K562 (cell line): ENCODE results near the gene LRP1B. TPM values are rescaled to one million over a fixed set of nuclear protein-coding genes. Genes with fewer than 3 reads are reported as not detected.

ENCODE experiments used
- ATAC-seq: fragments of 200-7000 bp; cut with Tn5 transposase; 3 replicates; pipeline ENCODE4 v1.9.1; 2020; ENCODE audit warnings: moderate library complexity
- BruUV-seq: library from RNA; stranded (reverse); fragments of 400-500 nt; replicated peaks from 2 replicates; lab custom pipeline; 2021; lab: Mats Ljungman, UMichigan
- CTCF ChIA-PET: fragments of 300-600 bp; formaldehyde crosslinking; extraction: SDS; loops from one replicate; lab custom pipeline; 2021; ENCODE audit warnings: low intra/inter-chr PET ratio; lab: Yijun Ruan, JAX
- POLR2A ChIA-PET: fragments of 300-600, 350-650 bp; sonication (Branson Sonifier 250); formaldehyde crosslinking; extraction: SDS; loops from one replicate; lab custom pipeline; 2021; ENCODE audit warnings: antibody characterized with exemption, inconsistent platforms; lab: Yijun Ruan, JAX
- DNase-seq, 4 experiments: peaks; one replicate each; pipeline versions ENCODE4 v3.0.0 to v3.0.0-alpha.2; 2011 to 2018; ENCODE audit warnings: low spot score in 3 of 4, mixed read lengths in 3 of 4; ENCODE audit errors: extremely low read depth in 1 of 4
- FAIRE-seq: peaks from 2 replicates; lab custom pipeline; 2011; peaks lifted over from hg19 to GRCh38; lab: Jason Lieb, UNC
- H2AFZ ChIP-seq: 2 replicates; pipeline ENCODE4 v1.6.0; 2011; ENCODE audit warnings: low read depth, low read length, control low read depth, inconsistent platforms
- H3K27ac ChIP-seq: fragments of 200-600 bp; 3 replicates; pipeline ENCODE4 v1.8.0; 2011; ENCODE audit warnings: low read depth, mild to moderate bottlenecking, control low read depth, inconsistent platforms, low read length, moderate library complexity, mixed read lengths; ENCODE audit errors: extremely low read depth
- H3K27me3 ChIP-seq, 2 experiments: fragments of 300-600 bp in 1 of 2; 2 replicates in 1 of 2; 3 replicates in 1 of 2; pipeline versions ENCODE4 v1.6.0 to v1.8.0; 2011; ENCODE audit warnings: inconsistent platforms in 2 of 2, low read length in 2 of 2, mild to moderate bottlenecking in 1 of 2, mixed read lengths in 1 of 2, moderate library complexity in 1 of 2; ENCODE audit not compliant: control insufficient read depth in 2 of 2, insufficient read depth in 2 of 2
- H3K36me3 ChIP-seq: fragments of 300-600 bp; 3 replicates; pipeline ENCODE4 v1.8.0; 2011; ENCODE audit warnings: mild to moderate bottlenecking, low read length, inconsistent platforms; ENCODE audit not compliant: control insufficient read depth, insufficient read depth
- H3K4me1 ChIP-seq, 2 experiments: fragments of 200-600 bp in 1 of 2; replicated peaks in 1 of 2; 2 replicates in 1 of 2; 3 replicates in 1 of 2; pipeline versions ENCODE4 v1.5.1 to v1.8.0; 2011; ENCODE audit warnings: inconsistent platforms in 2 of 2, low read length in 2 of 2, mild to moderate bottlenecking in 1 of 2, mixed read lengths in 1 of 2, moderate library complexity in 1 of 2; ENCODE audit not compliant: control insufficient read depth in 2 of 2, insufficient read depth in 2 of 2
- H3K4me2 ChIP-seq: 2 replicates; pipeline ENCODE4 v1.6.1; 2011; ENCODE audit warnings: low read length, control low read depth, inconsistent platforms, mixed read lengths; ENCODE audit not compliant: insufficient read depth
- H3K4me3 ChIP-seq: fragments of 200-600 bp; sonication (generic), shearing (Covaris generic); 2 replicates; pipeline ENCODE4 v1.5.1; 2016; ENCODE audit warnings: control low read depth, inconsistent platforms
- H3K79me2 ChIP-seq: fragments of 200-600 bp; 3 replicates; pipeline ENCODE4 v1.8.0; 2011; ENCODE audit warnings: low read length, inconsistent platforms; ENCODE audit not compliant: control insufficient read depth, insufficient read depth
- H3K9ac ChIP-seq, 2 experiments: 2 replicates each; pipeline versions ENCODE4 v1.6.0 to v1.6.1; 2011; ENCODE audit warnings: low read depth in 2 of 2, low read length in 2 of 2, control low read depth in 1 of 2, inconsistent platforms in 1 of 2, mild to moderate bottlenecking in 1 of 2, mixed read lengths in 1 of 2; ENCODE audit not compliant: insufficient read depth in 1 of 2
- H3K9me1 ChIP-seq: one replicate; pipeline ENCODE4 v1.6.0; 2011; ENCODE audit warnings: inconsistent platforms, mild to moderate bottlenecking, low read length, moderate library complexity; ENCODE audit not compliant: control insufficient read depth, insufficient read depth
- H3K9me3 ChIP-seq: replicated peaks from 2 replicates; pipeline ENCODE4 v1.5.1; 2011; ENCODE audit warnings: low read depth, low read length, inconsistent platforms; ENCODE audit not compliant: control insufficient read depth, insufficient read depth
- H4K20me1 ChIP-seq: replicated peaks from 2 replicates; pipeline ENCODE4 v1.6.1; 2011; ENCODE audit warnings: low read length, inconsistent platforms, mixed read lengths; ENCODE audit not compliant: control insufficient read depth, insufficient read depth
- BHLHE40 ChIP-seq: IDR thresholded peaks from 2 replicates; pipeline ENCODE4 v1.6.1; 2011; ENCODE audit warnings: low read length, improper control_type of control experiment
- CHD4 ChIP-seq: fragments of 200-600 bp; sonication (generic); IDR thresholded peaks from 3 replicates; pipeline ENCODE4 v1.6.1; 2012; ENCODE audit warnings: low read depth, mild to moderate bottlenecking, mixed read lengths, low read length, inconsistent platforms; ENCODE audit not compliant: insufficient read depth, insufficient replicate concordance, poor library complexity, severe bottlenecking
- JUN ChIP-seq, 2 experiments: sonication (generic) in 1 of 2; formaldehyde crosslinking in 1 of 2; IDR thresholded peaks; 2 replicates each; pipeline versions ENCODE4 v1.6.1 to v1.8.0; 2012 to 2022; ENCODE audit warnings: borderline replicate concordance in 2 of 2, mild to moderate bottlenecking in 2 of 2, improper control_type of control experiment in 1 of 2, low read depth in 1 of 2, low read length in 1 of 2, missing genetic modification reagents in 1 of 2
- MED1 ChIP-seq: sonication (generic); formaldehyde crosslinking; IDR thresholded peaks from 2 replicates; pipeline ENCODE4 v1.8.1; 2023; ENCODE audit warnings: missing genetic modification reagents, borderline replicate concordance
- MTA3 ChIP-seq: fragments of 450-650 bp; formaldehyde crosslinking; IDR thresholded peaks from 2 replicates; pipeline ENCODE4 v1.6.1; 2017; ENCODE audit warnings: mild to moderate bottlenecking, borderline replicate concordance
- NBN ChIP-seq: fragments of 450-650 bp; IDR thresholded peaks from 2 replicates; pipeline ENCODE4 v1.6.1; 2016; ENCODE audit warnings: low read depth, mild to moderate bottlenecking
- POLR2AphosphoS5 ChIP-seq: IDR thresholded peaks from 2 replicates; pipeline ENCODE4 v1.6.1; 2011; ENCODE audit warnings: mild to moderate bottlenecking, low read depth, low read length, moderate library complexity; ENCODE audit not compliant: control insufficient read depth, insufficient read depth
- POLR3A ChIP-seq: IDR thresholded peaks from 2 replicates; pipeline ENCODE4 v1.6.1; 2011; ENCODE audit warnings: borderline replicate concordance, mild to moderate bottlenecking, moderate library complexity; ENCODE audit not compliant: insufficient read length, insufficient read depth; ENCODE audit errors: extremely low read depth
- PPARD ChIP-seq: fragments of 250-450 bp; sonication (Bioruptor Pico); IDR thresholded peaks from 2 replicates; pipeline ENCODE4 v1.8.0; 2022; ENCODE audit warnings: inconsistent platforms, mild to moderate bottlenecking, moderate library complexity
- WHSC1 ChIP-seq: IDR thresholded peaks from one replicate; pipeline ENCODE4 v1.6.1; 2012; ENCODE audit warnings: low read length, control low read depth, inconsistent platforms
- ZNF165 ChIP-seq: fragments of 250-450 bp; sonication (Bioruptor Pico); IDR thresholded peaks from 2 replicates; pipeline ENCODE4 v1.4.0; 2020; ENCODE audit warnings: borderline replicate concordance
- ZNF197 ChIP-seq: fragments of 200-800 bp; sonication (Bioruptor generic); IDR thresholded peaks from 2 replicates; pipeline ENCODE4 v1.6.1; 2016; ENCODE audit warnings: low read depth, missing genetic modification characterization, missing compliant biosample characterization
- WGBS: fragments of 100-300 bp; shearing (Covaris generic); methylation state at CpG from one replicate; pipeline ENCODE4 v1.1.6; 2016; ENCODE audit warnings: low coverage, mixed read lengths; ENCODE audit not compliant: insufficient coverage; ENCODE audit errors: missing lambda C conversion rate; 5-methylcytosine and 5-hydroxymethylcytosine counted together
- in situ Hi-C: fragments of 300-500 bp; cut with MboI; formaldehyde crosslinking; loops from 4 replicates; pipeline ENCODE4 v1.15.0; 2018; ENCODE audit warnings: inconsistent platforms, mixed read lengths
- intact Hi-C: fragments of 100-400 bp; cut with micrococcal nuclease; formaldehyde crosslinking; loops from 2 replicates; pipeline ENCODE4 v1.14.2; 2022
- polyA plus RNA-seq, 8 experiments: library from polyadenylated mRNA; depleted of rRNA in 4 of 8; stranded (reverse) in 5 of 8; unstranded in 3 of 8; fragments of >200 nt; fragmentation: Nextera tagmentation in 2 of 8; fragmentation: Illumina TruSeq in 1 of 8; extraction: Ambion mirVana in 2 of 8; extraction: Trizol in 1 of 8; gene quantifications; 2 replicates each; pipeline versions ENCODE4 v1.2.1 to v1.2.3, GENCODE V29; 2011 to 2014; ENCODE audit warnings: inconsistent platforms in 1 of 8, missing spikeins in 1 of 8
- total RNA-seq, 7 experiments: library from RNA; depleted of rRNA in 6 of 7; stranded (reverse); fragments of >200 nt in 6 of 7; fragmentation: Illumina TruSeq in 2 of 7; extraction: Trizol in 2 of 7; gene quantifications; 2 replicates each; pipeline versions ENCODE4 v1.2.1 to v1.2.3, GENCODE V29; 2011 to 2021; ENCODE audit warnings: low replicate concordance in 1 of 7
- TF ChIP-seq, protein P1 (sequence below): fragments of 250-450 bp; sonication (Bioruptor Pico); IDR thresholded peaks from 2 replicates; pipeline ENCODE4 v1.8.0; 2022; ENCODE audit warnings: moderate library complexity, mild to moderate bottlenecking, inconsistent platforms
- TF ChIP-seq, protein P2 (sequence below): sonication (generic); formaldehyde crosslinking; IDR thresholded peaks from 2 replicates; pipeline ENCODE4 v1.9.0; 2022; ENCODE audit warnings: mild to moderate bottlenecking, missing genetic modification reagents
- TF ChIP-seq, protein P3 (sequence below): fragments of 150-350 bp; conservative IDR thresholded peaks from 2 replicates; pipeline ENCODE4 v1.6.1; 2014; ENCODE audit warnings: low read length
- TF ChIP-seq, protein P4 (sequence below): fragments of 250-450 bp; sonication (Bioruptor Pico); IDR thresholded peaks from 2 replicates; pipeline ENCODE4 v1.9.0; 2021; ENCODE audit warnings: mild to moderate bottlenecking

LRP1B gene
- total and polyA plus RNA-seq, 9 of the 15 experiments (the other 6 are each of a cell fraction or from before 2014, with no cell fraction given), result not detected

DNA sequence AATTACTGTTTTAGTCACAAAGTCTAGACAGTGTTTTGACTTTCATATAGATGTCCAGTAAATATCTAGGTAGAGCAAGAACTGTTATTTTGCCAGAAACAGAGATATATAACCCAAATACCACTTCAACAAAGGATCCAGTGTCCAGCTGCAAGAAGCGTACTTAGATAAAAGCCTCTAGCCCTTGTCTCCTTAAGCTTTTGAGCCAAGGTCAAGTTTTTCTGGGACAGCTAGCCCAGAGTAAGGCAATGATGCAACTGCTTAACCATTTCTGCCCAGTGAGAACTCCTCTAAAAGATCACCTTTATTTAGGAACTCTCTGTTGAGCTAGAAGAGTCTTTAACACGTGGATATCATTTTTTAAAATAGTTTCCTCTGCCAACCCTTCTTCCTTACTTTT, 1925.7 kb downstream of the LRP1B start (continued):
- TF ChIP-seq POLR3A, result no peak

DNA sequence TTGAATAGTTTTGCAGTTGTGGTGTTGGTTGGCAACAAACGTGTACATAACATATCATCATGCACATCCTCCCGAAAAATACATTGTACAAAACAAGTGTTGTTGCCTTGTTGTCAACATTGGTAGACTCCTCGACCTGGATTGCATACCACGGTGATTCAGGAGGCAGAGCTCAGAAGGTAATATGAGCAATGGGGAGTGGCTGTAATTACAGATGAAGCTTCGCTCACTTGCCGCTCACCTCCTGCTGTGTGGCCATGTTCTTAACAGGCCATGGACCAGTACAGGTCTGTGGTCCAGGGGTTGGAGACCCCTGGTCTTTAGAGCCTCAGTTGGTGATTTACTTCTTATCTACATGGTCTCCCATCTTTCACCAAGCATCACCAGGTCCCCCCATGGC, 1927.5 kb downstream of the LRP1B start:
- H3K9me3 ChIP-seq, result no peaks in the 10 kb centered on the region
- H3K27me3 ChIP-seq, result no peaks in the 10 kb centered on the region
- BruUV-seq, result no TSS peak
- no peak overlapping the region for H2AFZ ChIP-seq
- H3K4me3 ChIP-seq, result no peak overlapping the region
- H3K79me2 ChIP-seq, result no peaks in the 10 kb centered on the region
- no peak for DNase-seq
- H3K36me3 ChIP-seq, result no peaks in the 10 kb centered on the region
- H3K4me1 ChIP-seq, result no peaks in the 10 kb centered on the region
- WGBS, result 2% methylated on average over 6 of the region's 6 CpGs
- FAIRE-seq, result no peak
- POLR2A ChIA-PET, result no interaction called here
- H3K9ac ChIP-seq, result no peak overlapping the region
- in situ Hi-C loops, result no loop called here
- no peaks in the 10 kb centered on the region for H4K20me1 ChIP-seq
- no peak for ATAC-seq
- CTCF ChIA-PET, result no interaction called here
- no peaks in the 10 kb centered on the region for H3K9me1 ChIP-seq
- intact Hi-C loops, result no loop called here
- no peak overlapping the region for H3K27ac ChIP-seq
- no peak overlapping the region for H3K4me2 ChIP-seq
- no peak for TF ChIP-seq ZNF165
- TF ChIP-seq, protein P1, sequence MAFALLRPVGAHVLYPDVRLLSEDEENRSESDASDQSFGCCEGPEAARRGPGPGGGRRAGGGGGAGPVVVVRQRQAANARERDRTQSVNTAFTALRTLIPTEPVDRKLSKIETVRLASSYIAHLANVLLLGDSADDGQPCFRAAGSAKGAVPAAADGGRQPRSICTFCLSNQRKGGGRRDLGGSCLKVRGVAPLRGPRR (CRISPR knock-in tag), result no peak
- TF ChIP-seq MTA3, result no peak
- no peak for TF ChIP-seq ZNF197 (CRISPR knock-in tag)
- TF ChIP-seq, protein P2, sequence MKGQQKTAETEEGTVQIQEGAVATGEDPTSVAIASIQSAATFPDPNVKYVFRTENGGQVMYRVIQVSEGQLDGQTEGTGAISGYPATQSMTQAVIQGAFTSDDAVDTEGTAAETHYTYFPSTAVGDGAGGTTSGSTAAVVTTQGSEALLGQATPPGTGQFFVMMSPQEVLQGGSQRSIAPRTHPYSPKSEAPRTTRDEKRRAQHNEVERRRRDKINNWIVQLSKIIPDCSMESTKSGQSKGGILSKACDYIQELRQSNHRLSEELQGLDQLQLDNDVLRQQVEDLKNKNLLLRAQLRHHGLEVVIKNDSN (CRISPR knock-in tag), result no peak
- no peak for TF ChIP-seq MED1
- TF ChIP-seq BHLHE40, result no peak
- TF ChIP-seq, protein P3, sequence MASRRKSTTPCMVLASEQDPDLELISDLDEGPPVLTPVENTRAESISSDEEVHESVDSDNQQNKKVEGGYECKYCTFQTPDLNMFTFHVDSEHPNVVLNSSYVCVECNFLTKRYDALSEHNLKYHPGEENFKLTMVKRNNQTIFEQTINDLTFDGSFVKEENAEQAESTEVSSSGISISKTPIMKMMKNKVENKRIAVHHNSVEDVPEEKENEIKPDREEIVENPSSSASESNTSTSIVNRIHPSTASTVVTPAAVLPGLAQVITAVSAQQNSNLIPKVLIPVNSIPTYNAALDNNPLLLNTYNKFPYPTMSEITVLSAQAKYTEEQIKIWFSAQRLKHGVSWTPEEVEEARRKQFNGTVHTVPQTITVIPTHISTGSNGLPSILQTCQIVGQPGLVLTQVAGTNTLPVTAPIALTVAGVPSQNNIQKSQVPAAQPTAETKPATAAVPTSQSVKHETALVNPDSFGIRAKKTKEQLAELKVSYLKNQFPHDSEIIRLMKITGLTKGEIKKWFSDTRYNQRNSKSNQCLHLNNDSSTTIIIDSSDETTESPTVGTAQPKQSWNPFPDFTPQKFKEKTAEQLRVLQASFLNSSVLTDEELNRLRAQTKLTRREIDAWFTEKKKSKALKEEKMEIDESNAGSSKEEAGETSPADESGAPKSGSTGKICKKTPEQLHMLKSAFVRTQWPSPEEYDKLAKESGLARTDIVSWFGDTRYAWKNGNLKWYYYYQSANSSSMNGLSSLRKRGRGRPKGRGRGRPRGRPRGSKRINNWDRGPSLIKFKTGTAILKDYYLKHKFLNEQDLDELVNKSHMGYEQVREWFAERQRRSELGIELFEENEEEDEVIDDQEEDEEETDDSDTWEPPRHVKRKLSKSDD, result no peak
- no peak for TF ChIP-seq CHD4
- no peak for TF ChIP-seq WHSC1
- no peak for TF ChIP-seq PPARD (CRISPR knock-in tag)
- TF ChIP-seq, protein P4, sequence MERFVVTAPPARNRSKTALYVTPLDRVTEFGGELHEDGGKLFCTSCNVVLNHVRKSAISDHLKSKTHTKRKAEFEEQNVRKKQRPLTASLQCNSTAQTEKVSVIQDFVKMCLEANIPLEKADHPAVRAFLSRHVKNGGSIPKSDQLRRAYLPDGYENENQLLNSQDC (CRISPR knock-in tag), result no peak
- TF ChIP-seq POLR2AphosphoS5, result no peak
- no peak for TF ChIP-seq NBN
- no peak for TF ChIP-seq JUN (IDR thresholded peaks at IDR 0.05; ENCODE audit: borderline replicate concordance, low read depth, low read length)
- TF ChIP-seq JUN (CRISPR knock-in tag; IDR thresholded peaks at IDR 0.05; ENCODE audit: borderline replicate concordance), result no peak
